ENCODE data around the gene CSRP1. TPM values are rescaled to one million over a fixed set of nuclear protein-coding genes. Genes with fewer than 3 reads are reported as not detected.

The CSRP1 gene
- total and polyA plus RNA-seq, 9 of the 15 experiments (the other 6 are each of a cell fraction or from before 2014, with no cell fraction given), result 6.8 to 39.4 (median 23.7) TPM

DNA sequence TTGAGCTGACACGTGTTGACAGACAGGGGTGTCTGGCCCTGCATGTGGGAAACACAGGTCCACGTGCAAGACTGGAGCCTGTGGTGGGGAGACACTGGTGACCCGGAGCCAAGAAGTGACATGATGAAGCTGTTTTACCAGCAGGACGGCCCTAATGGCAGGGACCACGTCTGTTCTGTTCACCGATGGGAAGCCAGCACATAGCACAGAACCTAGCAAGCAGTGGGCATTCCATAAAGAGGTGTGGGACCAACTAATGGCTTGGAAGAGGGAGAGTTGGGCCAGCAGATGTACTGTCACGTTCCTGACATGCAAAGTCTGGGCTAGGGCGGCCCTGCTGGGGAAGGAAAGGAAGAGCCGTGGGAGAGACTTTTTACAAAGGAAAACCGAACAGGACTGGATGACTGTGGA, 47.3 kb upstream of the CSRP1 start (continued):
- TF ChIP-seq, protein P1, sequence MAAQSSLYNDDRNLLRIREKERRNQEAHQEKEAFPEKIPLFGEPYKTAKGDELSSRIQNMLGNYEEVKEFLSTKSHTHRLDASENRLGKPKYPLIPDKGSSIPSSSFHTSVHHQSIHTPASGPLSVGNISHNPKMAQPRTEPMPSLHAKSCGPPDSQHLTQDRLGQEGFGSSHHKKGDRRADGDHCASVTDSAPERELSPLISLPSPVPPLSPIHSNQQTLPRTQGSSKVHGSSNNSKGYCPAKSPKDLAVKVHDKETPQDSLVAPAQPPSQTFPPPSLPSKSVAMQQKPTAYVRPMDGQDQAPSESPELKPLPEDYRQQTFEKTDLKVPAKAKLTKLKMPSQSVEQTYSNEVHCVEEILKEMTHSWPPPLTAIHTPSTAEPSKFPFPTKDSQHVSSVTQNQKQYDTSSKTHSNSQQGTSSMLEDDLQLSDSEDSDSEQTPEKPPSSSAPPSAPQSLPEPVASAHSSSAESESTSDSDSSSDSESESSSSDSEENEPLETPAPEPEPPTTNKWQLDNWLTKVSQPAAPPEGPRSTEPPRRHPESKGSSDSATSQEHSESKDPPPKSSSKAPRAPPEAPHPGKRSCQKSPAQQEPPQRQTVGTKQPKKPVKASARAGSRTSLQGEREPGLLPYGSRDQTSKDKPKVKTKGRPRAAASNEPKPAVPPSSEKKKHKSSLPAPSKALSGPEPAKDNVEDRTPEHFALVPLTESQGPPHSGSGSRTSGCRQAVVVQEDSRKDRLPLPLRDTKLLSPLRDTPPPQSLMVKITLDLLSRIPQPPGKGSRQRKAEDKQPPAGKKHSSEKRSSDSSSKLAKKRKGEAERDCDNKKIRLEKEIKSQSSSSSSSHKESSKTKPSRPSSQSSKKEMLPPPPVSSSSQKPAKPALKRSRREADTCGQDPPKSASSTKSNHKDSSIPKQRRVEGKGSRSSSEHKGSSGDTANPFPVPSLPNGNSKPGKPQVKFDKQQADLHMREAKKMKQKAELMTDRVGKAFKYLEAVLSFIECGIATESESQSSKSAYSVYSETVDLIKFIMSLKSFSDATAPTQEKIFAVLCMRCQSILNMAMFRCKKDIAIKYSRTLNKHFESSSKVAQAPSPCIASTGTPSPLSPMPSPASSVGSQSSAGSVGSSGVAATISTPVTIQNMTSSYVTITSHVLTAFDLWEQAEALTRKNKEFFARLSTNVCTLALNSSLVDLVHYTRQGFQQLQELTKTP (IDR thresholded peaks at IDR 0.05; ENCODE audit: low read depth in 1 of 2, partially characterized antibody in 2 of 2), result no peak
- no peak for TF ChIP-seq GABPB2 (CRISPR knock-in tag; conservative IDR thresholded peaks at IDR 0.05)
- no peak for TF ChIP-seq CTBP1 (IDR thresholded peaks at IDR 0.05; ENCODE audit: borderline replicate concordance)
- TF ChIP-seq IFI16 (CRISPR knock-in tag; IDR thresholded peaks at IDR 0.05), result no peak
- TF ChIP-seq ZNF584 (CRISPR knock-in tag; IDR thresholded peaks at IDR 0.05; ENCODE audit: low read depth), result peak; percentile 62; the same call in 1 of the 2 replicates
- TF ChIP-seq, protein P2, sequence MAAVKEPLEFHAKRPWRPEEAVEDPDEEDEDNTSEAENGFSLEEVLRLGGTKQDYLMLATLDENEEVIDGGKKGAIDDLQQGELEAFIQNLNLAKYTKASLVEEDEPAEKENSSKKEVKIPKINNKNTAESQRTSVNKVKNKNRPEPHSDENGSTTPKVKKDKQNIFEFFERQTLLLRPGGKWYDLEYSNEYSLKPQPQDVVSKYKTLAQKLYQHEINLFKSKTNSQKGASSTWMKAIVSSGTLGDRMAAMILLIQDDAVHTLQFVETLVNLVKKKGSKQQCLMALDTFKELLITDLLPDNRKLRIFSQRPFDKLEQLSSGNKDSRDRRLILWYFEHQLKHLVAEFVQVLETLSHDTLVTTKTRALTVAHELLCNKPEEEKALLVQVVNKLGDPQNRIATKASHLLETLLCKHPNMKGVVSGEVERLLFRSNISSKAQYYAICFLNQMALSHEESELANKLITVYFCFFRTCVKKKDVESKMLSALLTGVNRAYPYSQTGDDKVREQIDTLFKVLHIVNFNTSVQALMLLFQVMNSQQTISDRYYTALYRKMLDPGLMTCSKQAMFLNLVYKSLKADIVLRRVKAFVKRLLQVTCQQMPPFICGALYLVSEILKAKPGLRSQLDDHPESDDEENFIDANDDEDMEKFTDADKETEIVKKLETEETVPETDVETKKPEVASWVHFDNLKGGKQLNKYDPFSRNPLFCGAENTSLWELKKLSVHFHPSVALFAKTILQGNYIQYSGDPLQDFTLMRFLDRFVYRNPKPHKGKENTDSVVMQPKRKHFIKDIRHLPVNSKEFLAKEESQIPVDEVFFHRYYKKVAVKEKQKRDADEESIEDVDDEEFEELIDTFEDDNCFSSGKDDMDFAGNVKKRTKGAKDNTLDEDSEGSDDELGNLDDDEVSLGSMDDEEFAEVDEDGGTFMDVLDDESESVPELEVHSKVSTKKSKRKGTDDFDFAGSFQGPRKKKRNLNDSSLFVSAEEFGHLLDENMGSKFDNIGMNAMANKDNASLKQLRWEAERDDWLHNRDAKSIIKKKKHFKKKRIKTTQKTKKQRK (IDR thresholded peaks at IDR 0.05; ENCODE audit: borderline replicate concordance, low read depth, low read length), result no peak
- no peak for TF ChIP-seq BCL6 (CRISPR knock-in tag; IDR thresholded peaks at IDR 0.05)
- TF ChIP-seq PTTG1 (tag; IDR thresholded peaks at IDR 0.05; ENCODE audit: low read depth), result no peak
- TF ChIP-seq, protein P3, sequence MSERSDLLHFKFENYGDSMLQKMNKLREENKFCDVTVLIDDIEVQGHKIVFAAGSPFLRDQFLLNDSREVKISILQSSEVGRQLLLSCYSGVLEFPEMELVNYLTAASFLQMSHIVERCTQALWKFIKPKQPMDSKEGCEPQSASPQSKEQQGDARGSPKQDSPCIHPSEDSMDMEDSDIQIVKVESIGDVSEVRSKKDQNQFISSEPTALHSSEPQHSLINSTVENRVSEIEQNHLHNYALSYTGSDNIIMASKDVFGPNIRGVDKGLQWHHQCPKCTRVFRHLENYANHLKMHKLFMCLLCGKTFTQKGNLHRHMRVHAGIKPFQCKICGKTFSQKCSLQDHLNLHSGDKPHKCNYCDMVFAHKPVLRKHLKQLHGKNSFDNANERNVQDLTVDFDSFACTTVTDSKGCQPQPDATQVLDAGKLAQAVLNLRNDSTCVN (CRISPR knock-in tag; IDR thresholded peaks at IDR 0.05), result 0 out of 2 replicates have a peak, but pooled peaks have one; percentile 47
- TF ChIP-seq ZKSCAN8 (CRISPR knock-in tag; IDR thresholded peaks at IDR 0.05), result 0 out of 2 replicates have a peak, but pooled peaks have one; percentile 51
- TF ChIP-seq JUND (IDR thresholded peaks at IDR 0.05; ENCODE audit: borderline replicate concordance, low read depth, low read length), result no peak
- 0 out of 3 replicates have a peak, but pooled peaks have one; percentile 20 for TF ChIP-seq JUND (tag; IDR thresholded peaks at IDR 0.05; ENCODE audit: borderline replicate concordance, low read depth, low read length)
- TF ChIP-seq PURB (CRISPR knock-in tag; IDR thresholded peaks at IDR 0.05; ENCODE audit: low read depth), result no peak
- TF ChIP-seq SMAD4 (CRISPR knock-in tag; conservative IDR thresholded peaks at IDR 0.05), result peak; percentile 65
- no peak for TF ChIP-seq NCOA2 (IDR thresholded peaks at IDR 0.05; ENCODE audit: partially characterized antibody in 2 of 2)
- no peak for TF ChIP-seq MCM2 (IDR thresholded peaks at IDR 0.05; ENCODE audit: low read depth)
- peak; percentile 79 for TF ChIP-seq L3MBTL2 (IDR thresholded peaks at IDR 0.05)
- no peak for TF ChIP-seq SNIP1 (IDR thresholded peaks at IDR 0.05; ENCODE audit: low read depth)
- no peak for TF ChIP-seq HNRNPUL1 (IDR thresholded peaks at IDR 0.05; ENCODE audit: low read length)
- no peak for TF ChIP-seq ZNF445 (CRISPR knock-in tag; IDR thresholded peaks at IDR 0.05; ENCODE audit: low read depth)
- TF ChIP-seq, protein P4, sequence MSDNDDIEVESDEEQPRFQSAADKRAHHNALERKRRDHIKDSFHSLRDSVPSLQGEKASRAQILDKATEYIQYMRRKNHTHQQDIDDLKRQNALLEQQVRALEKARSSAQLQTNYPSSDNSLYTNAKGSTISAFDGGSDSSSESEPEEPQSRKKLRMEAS (CRISPR knock-in tag; IDR thresholded peaks at IDR 0.05), result peak; percentile 93
